ENCODE results near the gene UNC5CL.

The UNC5CL gene

DNA sequence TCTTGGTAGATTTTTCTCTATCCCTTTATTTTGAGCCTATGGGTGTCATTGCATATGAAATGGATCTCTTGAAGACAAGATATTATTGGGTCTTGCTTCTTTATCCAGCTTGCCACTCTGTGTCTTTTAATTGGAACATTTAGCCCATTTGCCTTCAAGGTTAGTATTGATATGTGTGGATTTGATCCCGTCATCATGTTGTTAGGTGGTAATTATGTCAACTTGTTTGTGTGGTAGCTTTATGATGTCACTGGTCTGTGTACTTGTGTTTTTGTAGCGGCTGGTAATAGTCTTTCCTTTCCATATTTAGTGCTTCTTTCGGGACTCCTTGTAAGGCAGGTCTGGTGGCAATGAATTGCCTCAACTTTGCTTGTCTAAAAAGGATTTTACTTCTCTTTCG, 61.9 kb downstream of the UNC5CL start:
- H3K4me2 ChIP-seq (ENCODE audit: low read depth, low read length, poor library complexity, severe bottlenecking) = no peak overlapping the region
- no peaks in the 10 kb centered on the region for H4K20me1 ChIP-seq (ENCODE audit: low read depth, low read length)
- no peak overlapping the region for H3K4me3 ChIP-seq (ENCODE audit: insufficient read depth, low read length, poor library complexity, severe bottlenecking)
- no peak overlapping the region for H3K27ac ChIP-seq (ENCODE audit: low read depth, low read length)
- no peaks in the 10 kb centered on the region for H3K9me2 ChIP-seq (replicated peaks; ENCODE audit: insufficient read depth, low read length)
- H3F3A ChIP-seq (ENCODE audit: insufficient read depth) = no peaks in the 10 kb centered on the region
- no peaks in the 10 kb centered on the region for H3K36me3 ChIP-seq (ENCODE audit: low read length)
- no peaks in the 10 kb centered on the region for H3K9me3 ChIP-seq (ENCODE audit: insufficient read depth, low read length)
- H2AFZ ChIP-seq (ENCODE audit: low read depth, low read length, severe bottlenecking) = no peak overlapping the region
- H3K9ac ChIP-seq (ENCODE audit: low read length) = no peak overlapping the region
- H3K79me2 ChIP-seq (ENCODE audit: insufficient read depth, low read length) = no peaks in the 10 kb centered on the region
- 0 out of 2 replicates have a peak, but pooled peaks cover 4% of the 10 kb centered on the region for H3K27me3 ChIP-seq (ENCODE audit: low read length)
- TF ChIP-seq, protein P1, sequence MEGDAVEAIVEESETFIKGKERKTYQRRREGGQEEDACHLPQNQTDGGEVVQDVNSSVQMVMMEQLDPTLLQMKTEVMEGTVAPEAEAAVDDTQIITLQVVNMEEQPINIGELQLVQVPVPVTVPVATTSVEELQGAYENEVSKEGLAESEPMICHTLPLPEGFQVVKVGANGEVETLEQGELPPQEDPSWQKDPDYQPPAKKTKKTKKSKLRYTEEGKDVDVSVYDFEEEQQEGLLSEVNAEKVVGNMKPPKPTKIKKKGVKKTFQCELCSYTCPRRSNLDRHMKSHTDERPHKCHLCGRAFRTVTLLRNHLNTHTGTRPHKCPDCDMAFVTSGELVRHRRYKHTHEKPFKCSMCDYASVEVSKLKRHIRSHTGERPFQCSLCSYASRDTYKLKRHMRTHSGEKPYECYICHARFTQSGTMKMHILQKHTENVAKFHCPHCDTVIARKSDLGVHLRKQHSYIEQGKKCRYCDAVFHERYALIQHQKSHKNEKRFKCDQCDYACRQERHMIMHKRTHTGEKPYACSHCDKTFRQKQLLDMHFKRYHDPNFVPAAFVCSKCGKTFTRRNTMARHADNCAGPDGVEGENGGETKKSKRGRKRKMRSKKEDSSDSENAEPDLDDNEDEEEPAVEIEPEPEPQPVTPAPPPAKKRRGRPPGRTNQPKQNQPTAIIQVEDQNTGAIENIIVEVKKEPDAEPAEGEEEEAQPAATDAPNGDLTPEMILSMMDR (IDR thresholded peaks at IDR 0.05; ENCODE audit: insufficient read depth, low read length, poor library complexity, severe bottlenecking) = no peak
- TF ChIP-seq EZH2phosphoT487 (conservative IDR thresholded peaks at IDR 0.05; ENCODE audit: low read length) = no peak

Measured in SU-DHL-6 (cell line).